AG04450 (cell line): ENCODE measurements around the gene PTPN1. TPM values are rescaled to one million over a fixed set of nuclear protein-coding genes. Genes with fewer than 3 reads are reported as not detected.

Experiments used
- CTCF ChIA-PET: fragments of 300-600, 350-600 bp; formaldehyde crosslinking; extraction: SDS; loops from one replicate; lab custom pipeline; 2022; ENCODE audit warnings: antibody characterized with exemption, inconsistent platforms; lab: Charles Lee
- POLR2A ChIA-PET: fragments of 350-600 bp; formaldehyde crosslinking; extraction: SDS; loops from one replicate; lab custom pipeline; 2021; ENCODE audit warnings: antibody characterized with exemption, inconsistent platforms; lab: Yijun Ruan, JAX
- DNase-seq: peaks from one replicate; pipeline ENCODE4 v3.0.0-alpha.2; 2011; ENCODE audit warnings: low read depth, low spot score
- H3K27ac ChIP-seq: one replicate; pipeline ENCODE4 v1.5.1; 2012; ENCODE audit warnings: low read depth, low read length, control low read depth
- H3K27me3 ChIP-seq: one replicate; pipeline ENCODE4 v1.6.0; 2012; ENCODE audit warnings: low read length; ENCODE audit not compliant: control insufficient read depth, insufficient read depth
- H3K4me3 ChIP-seq: 2 replicates; pipeline ENCODE4 v1.5.1; 2011; ENCODE audit warnings: mild to moderate bottlenecking, low read depth, low read length, control low read depth
- H3K9me3 ChIP-seq: 2 replicates; pipeline ENCODE4 v1.5.1; 2012; ENCODE audit warnings: low read length; ENCODE audit not compliant: control insufficient read depth, insufficient read depth
- CTCF ChIP-seq: IDR thresholded peaks from 2 replicates; pipeline ENCODE4 v1.5.1; 2011; ENCODE audit warnings: low read depth, low read length, control low read depth, inconsistent platforms
- polyA plus RNA-seq: library from polyadenylated mRNA; depleted of rRNA; stranded (reverse); fragments of >200 nt; gene quantifications from 2 replicates; pipeline ENCODE4 v1.2.3, GENCODE V29; 2011

Gene PTPN1
- polyA plus RNA-seq, 1 experiment, result 54.7 TPM

DNA sequence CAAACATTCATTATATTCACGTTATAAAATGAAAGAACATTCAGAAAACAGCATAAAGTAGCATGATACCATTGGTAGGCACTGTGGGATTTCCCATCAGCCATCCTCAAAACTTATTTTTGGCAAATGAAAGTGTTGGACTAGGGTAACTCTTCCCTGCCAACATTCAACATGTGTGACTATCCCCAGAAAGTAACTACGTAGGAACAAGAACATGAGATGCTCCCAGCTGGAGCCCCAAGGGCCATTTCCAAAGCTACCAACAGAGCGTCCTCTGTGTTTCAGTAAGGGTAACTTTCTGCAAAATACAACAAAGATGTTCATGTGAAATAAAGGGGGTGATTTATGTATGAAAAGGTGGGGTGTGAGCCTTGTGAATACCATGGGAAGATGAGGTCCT is 28.4 kb upstream of the PTPN1 start:
- Histone ChIP-seq H3K9me3 (no peaks in the 10 kb centered on the region), H3K4me3 (no peak overlapping the region), H3K27ac (no peak overlapping the region), H3K27me3 (no peaks in the 10 kb centered on the region)
- no peak for DNase-seq
- TF ChIP-seq CTCF, result no peak
- CTCF ChIA-PET, result no interaction called here
- POLR2A ChIA-PET, result no interaction called here

DNA sequence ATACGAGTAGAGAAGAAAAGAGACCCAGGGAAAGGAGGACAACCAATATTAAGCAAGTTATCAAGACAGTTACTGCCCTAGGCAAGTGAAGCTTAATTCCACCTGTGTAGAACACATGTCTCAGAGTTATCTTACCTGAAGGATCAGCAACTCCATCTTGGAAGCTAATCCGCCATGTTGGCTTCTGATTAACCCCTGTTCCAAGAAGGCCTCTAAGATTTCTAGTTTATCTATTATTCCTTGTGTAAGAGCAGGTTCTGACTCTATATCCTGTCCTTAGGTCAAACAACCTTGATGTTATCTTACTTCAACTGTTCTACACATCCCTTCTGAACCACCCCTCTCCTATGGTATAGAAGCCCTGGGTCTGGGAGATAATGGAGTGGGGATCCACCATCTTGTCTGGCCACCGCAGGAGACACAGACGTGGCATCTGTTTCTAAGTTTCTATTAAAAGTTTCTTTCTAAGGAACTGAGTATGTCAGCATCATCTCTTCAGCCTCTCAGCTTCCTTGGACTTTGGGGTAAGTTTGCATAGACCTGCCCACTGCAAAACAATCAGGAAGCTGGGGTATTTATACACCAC is 27.7 kb upstream of the PTPN1 start:
- Histone ChIP-seq H3K9me3 (no peaks in the 10 kb centered on the region), H3K27ac (no peak overlapping the region), H3K4me3 (no peak overlapping the region), H3K27me3 (no peaks in the 10 kb centered on the region)
- CTCF ChIA-PET, result interaction anchor here (1.5 to 2.0 kb wide), 2 partner anchors 97 to 297 kb away, joined by 3 to 4 read pairs; no protein-coding TSS in a partner anchor
- TF ChIP-seq CTCF, result no peak
- POLR2A ChIA-PET, result interaction anchor here (1.6 kb wide), 1 partner anchor 79 kb away, joined by 3 read pairs; no protein-coding TSS in a partner anchor
- DNase-seq, result no peak

DNA sequence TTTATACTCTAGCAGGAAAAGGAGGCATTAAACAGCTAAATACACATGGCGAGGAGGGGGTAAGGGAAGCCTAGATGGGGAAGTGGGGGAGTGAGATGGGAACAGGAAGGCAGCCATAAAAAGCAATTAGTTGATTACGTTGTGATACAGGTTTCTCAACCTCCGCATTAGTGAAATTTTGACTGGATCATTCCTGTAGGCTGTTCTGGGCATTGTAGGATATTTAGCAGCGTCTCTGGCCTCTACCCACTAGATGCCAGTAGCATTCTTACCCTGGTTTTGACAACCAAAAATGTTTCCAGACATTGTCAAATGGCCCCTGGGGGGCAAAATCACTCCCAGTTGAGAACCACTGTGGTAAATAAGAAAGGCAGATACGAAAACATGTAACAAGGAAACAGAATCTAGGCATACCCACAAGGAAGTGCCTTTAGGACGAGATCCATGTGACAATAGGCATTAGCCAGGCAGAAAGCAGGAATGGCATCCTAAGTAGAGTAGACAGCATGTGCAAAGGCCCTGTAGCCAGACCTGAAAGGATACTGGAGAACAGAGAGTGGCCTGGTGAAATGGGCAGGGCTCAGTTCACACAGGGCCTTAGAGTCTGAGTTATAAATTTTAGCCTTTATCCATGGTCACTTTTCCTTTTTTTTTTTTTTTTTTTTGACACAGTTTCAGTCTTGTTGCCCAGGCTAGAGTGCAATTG is 25.8 kb upstream of the PTPN1 start:
- DNase-seq, result no peak
- CTCF ChIA-PET, result interaction anchor here (0.5 to 2.0 kb wide), 6 partner anchors 95 to 305 kb away, joined by 3 to 4 read pairs (median 3); no protein-coding TSS in a partner anchor
- TF ChIP-seq CTCF, result no peak
- Histone ChIP-seq H3K27me3 (no peaks in the 10 kb centered on the region), H3K9me3 (no peaks in the 10 kb centered on the region), H3K4me3 (peak overlapping the region; percentile 60), H3K27ac (peak overlapping the region; percentile 91)
- POLR2A ChIA-PET, result interaction anchor here (0.6 to 1.6 kb wide), 2 partner anchors 77 to 104 kb away, joined by 3 to 7 read pairs; no protein-coding TSS in a partner anchor

DNA sequence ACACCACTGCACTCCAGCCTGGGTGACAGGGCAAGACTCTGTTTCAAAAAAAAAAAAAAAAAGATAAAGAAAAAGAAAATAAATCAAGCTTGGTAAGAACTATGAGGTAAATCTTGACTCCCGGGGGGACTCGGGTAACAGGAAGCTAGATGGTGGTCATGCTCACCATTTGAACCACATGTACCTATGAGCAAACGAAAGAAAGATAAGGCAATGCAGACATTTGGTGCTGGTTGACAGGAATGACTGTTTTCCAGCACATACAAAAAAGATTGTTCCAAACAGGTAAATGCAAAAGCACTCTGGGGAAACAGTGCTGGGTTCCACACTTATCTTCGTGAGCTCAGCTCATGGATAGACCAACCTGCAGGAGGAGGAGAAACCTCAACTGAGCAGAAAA is 22.8 kb upstream of the PTPN1 start:
- no peak for DNase-seq
- no peaks in the 10 kb centered on the region for H3K27me3 ChIP-seq
- CTCF ChIA-PET, result interaction anchor here (0.6 to 1.7 kb wide), 4 partner anchors 37 to 308 kb away, joined by 3 to 5 read pairs (median 4); no protein-coding TSS in a partner anchor
- no peaks in the 10 kb centered on the region for H3K9me3 ChIP-seq
- H3K27ac ChIP-seq, result no peak overlapping the region
- TF ChIP-seq CTCF, result no peak
- POLR2A ChIA-PET, result interaction anchor here (1.1 kb wide), 1 partner anchor 22 kb away, joined by 3 read pairs; the partner anchor contains the start of gene PTPN1
- H3K4me3 ChIP-seq, result no peak overlapping the region
